ENCODE data around the gene TFEC.

Gene TFEC

GRCh38 chr7:115914951-115915350, 115.6 kb downstream of the TFEC start:
- DNase-seq = no peak

DNA sequence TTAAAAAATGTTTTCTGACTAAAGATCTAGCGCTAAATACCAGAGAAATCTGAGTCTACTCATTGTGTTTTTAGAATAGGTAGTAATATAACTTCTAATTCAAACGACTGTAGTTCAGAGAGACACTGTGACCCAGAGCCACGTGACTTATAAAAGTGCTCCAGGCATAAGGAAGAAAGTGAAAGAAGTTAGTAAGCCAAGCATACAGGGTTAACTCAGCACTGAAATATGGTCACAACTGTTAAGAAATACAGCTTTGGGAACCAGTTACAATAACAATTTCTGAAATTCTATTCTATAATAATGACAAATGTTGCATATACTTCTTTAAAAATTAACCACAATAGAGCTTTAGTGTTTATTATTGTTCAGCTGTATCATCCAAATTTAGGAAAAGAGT, 119.1 kb downstream of the TFEC start:
- no peak for DNase-seq

DNA sequence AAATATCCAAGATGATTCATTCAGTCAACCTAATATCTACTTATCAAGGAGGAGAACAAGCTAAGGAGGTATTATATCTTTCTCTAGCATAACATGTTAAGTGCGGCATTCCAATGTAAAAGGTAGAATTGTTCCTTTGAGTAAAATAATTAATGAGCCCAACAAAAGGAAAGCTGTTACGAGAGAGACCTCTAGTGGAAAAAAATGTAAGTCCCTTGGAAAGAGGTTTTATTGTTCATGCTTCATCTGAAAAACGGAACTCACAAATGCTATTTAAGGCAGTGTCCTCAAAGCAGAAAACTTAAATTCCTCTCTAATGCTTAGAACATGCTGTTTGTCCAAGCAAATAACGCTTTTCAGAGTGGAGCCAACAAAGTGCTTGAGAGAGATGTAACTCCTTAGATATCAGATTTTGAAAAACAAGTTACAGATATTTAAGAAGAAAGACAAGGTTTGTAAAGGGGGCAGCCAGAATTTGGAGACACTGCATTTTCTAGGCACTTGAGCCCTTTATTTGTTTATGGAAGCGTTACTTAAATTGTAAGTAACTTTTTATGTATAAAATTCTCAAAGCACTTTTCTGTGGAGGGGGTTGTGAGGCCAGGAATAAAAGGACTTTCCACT, 119.9 kb downstream of the TFEC start:
- DNase-seq = no peak

DNA sequence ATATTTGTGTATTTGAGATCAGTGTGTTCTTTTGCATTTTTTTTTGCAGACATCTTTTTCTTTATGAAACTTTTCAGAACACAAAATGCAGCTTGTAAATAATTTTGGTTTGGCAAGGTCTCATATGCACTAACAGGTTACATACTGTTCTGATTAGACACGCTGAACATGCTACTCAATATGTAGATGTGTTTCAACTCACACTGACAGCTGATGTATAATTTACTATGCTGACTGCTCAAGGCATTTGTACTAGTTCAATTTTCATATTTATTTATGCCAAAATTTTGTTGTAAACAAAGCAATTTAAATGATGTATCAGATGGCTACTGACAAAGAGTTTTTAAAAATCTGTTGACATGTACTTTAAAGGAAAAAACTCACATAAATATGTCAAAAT, 123.8 kb downstream of the TFEC start:
- no peak for DNase-seq

- DNase-seq = no peak
Measured at GRCh38 chr7:115889669-115889984, 140.9 kb downstream of the TFEC start.

GRCh38 chr7:115888981-115889668, 141.4 kb downstream of the TFEC start:
- DNase-seq = no peak

GRCh38 chr7:115885550-115885949, 145.0 kb downstream of the TFEC start:
- no peak for DNase-seq

Data from activated naive CD4-positive, alpha-beta T cell (primary cell).